Endodermal cell (in vitro differentiated cells): ENCODE data around the gene NID2. TPM values are rescaled to one million over a fixed set of nuclear protein-coding genes. Genes with fewer than 3 reads are reported as not detected.

Experiments
- DNase-seq: peaks from one replicate; pipeline ENCODE4 v3.0.0-alpha.2; 2017
- H3K27ac ChIP-seq: 2 replicates; pipeline ENCODE4 v1.5.1; 2013; ENCODE audit warnings: mild to moderate bottlenecking, low read depth, low read length, moderate library complexity
- H3K27me3 ChIP-seq: 2 replicates; pipeline ENCODE4 v1.6.1; 2013; ENCODE audit warnings: mild to moderate bottlenecking, low read length, moderate library complexity; ENCODE audit not compliant: insufficient read depth, control insufficient read depth, poor library complexity, severe bottlenecking
- H3K36me3 ChIP-seq: 2 replicates; pipeline ENCODE4 v1.7.0; 2013; ENCODE audit warnings: mild to moderate bottlenecking, low read length, moderate library complexity; ENCODE audit not compliant: control insufficient read depth, insufficient read depth
- H3K4me1 ChIP-seq: one replicate; pipeline ENCODE4 v1.7.0; 2013; ENCODE audit warnings: low read length; ENCODE audit not compliant: control insufficient read depth, insufficient read depth
- H3K4me3 ChIP-seq: 2 replicates; pipeline ENCODE4 v1.5.1; 2013; ENCODE audit warnings: mild to moderate bottlenecking, low read length, moderate library complexity
- H3K9ac ChIP-seq: 2 replicates; pipeline ENCODE4 v1.6.1; 2013; ENCODE audit warnings: mild to moderate bottlenecking, low read length, moderate library complexity; ENCODE audit not compliant: poor library complexity, severe bottlenecking; ENCODE audit errors: extremely low read depth
- H3K9me3 ChIP-seq: 2 replicates; pipeline ENCODE4 v1.6.1; 2013; ENCODE audit warnings: mild to moderate bottlenecking, low read length, moderate library complexity; ENCODE audit not compliant: control insufficient read depth
- H3K27ac Mint-ChIP-seq: 2 replicates; pipeline ENCODE4 v1.8.0; 2020; ENCODE audit warnings: mixed read lengths
- H3K27me3 Mint-ChIP-seq: 2 replicates; pipeline ENCODE4 v1.8.0; 2021; ENCODE audit warnings: mild to moderate bottlenecking, mixed read lengths; ENCODE audit not compliant: insufficient read depth
- H3K36me3 Mint-ChIP-seq: 2 replicates; pipeline ENCODE4 v1.8.0; 2020; ENCODE audit warnings: low read depth, mixed read lengths
- H3K4me1 Mint-ChIP-seq: 2 replicates; pipeline ENCODE4 v1.8.0; 2020; ENCODE audit warnings: mixed read lengths
- H3K4me3 Mint-ChIP-seq: 2 replicates; pipeline ENCODE4 v1.8.0; 2020; ENCODE audit warnings: mild to moderate bottlenecking, moderate library complexity, mixed read lengths
- H3K9me3 Mint-ChIP-seq: 2 replicates; pipeline ENCODE4 v1.8.0; 2020; ENCODE audit warnings: mild to moderate bottlenecking, mixed read lengths
- WGBS, 2 experiments: methylation state at CpG; one replicate each; pipeline versions ENCODE4 v1.1.5 to v1.1.7; 2013; ENCODE audit warnings: missing lambda C conversion rate in 2 of 2, mixed read lengths in 1 of 2; ENCODE audit not compliant: insufficient coverage in 1 of 2, insufficient read length in 1 of 2; 5-methylcytosine and 5-hydroxymethylcytosine counted together
- total RNA-seq, 2 donors: library from RNA; stranded (reverse); fragmentation: NEBNext Ultra II Directional in 1 of 2; extraction: Animal tissue kit (Norgen Biotek cat#: 25700) in 1 of 2; gene quantifications; 2 replicates in 1 of 2; 3 replicates in 1 of 2; pipeline ENCODE4 v1.2.1, GENCODE V29; 2021
- TF ChIP-seq, protein P1 (sequence below): fragments of 200-600 bp; sonication (generic); conservative IDR thresholded peaks from 2 replicates; pipeline ENCODE4 v1.5.0; 2021; ENCODE audit warnings: antibody characterized with exemption, mild to moderate bottlenecking

Gene NID2
- total RNA-seq, 2 donors from 2014 or later, result 1.7 to 2.9 TPM

- Mint-ChIP-seq H3K27ac (no peak overlapping the region), H3K9me3 (no peaks in the 10 kb centered on the region), H3K4me3 (no peak overlapping the region), H3K36me3 (no peaks in the 10 kb centered on the region), H3K4me1 (peaks cover 16% of the 10 kb centered on the region), H3K27me3 (no peaks in the 10 kb centered on the region)
- no peak for DNase-seq
- TF ChIP-seq, protein P1, sequence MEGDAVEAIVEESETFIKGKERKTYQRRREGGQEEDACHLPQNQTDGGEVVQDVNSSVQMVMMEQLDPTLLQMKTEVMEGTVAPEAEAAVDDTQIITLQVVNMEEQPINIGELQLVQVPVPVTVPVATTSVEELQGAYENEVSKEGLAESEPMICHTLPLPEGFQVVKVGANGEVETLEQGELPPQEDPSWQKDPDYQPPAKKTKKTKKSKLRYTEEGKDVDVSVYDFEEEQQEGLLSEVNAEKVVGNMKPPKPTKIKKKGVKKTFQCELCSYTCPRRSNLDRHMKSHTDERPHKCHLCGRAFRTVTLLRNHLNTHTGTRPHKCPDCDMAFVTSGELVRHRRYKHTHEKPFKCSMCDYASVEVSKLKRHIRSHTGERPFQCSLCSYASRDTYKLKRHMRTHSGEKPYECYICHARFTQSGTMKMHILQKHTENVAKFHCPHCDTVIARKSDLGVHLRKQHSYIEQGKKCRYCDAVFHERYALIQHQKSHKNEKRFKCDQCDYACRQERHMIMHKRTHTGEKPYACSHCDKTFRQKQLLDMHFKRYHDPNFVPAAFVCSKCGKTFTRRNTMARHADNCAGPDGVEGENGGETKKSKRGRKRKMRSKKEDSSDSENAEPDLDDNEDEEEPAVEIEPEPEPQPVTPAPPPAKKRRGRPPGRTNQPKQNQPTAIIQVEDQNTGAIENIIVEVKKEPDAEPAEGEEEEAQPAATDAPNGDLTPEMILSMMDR, result no peak
- Histone ChIP-seq H3K27me3 (no peaks in the 10 kb centered on the region), H3K9ac (no peak overlapping the region), H3K9me3 (no peaks in the 10 kb centered on the region), H3K36me3 (no peaks in the 10 kb centered on the region), H3K27ac (no peak overlapping the region), H3K4me1 (peaks cover 7% of the 10 kb centered on the region), H3K4me3 (no peak overlapping the region)
- 91 to 92% methylated on average over 10 of the region's 10 CpGs for WGBS, 2 experiments
Measured at GRCh38 chr14:52048116-52048515, 20.7 kb downstream of the NID2 start.

- Histone ChIP-seq H3K9me3 (no peaks in the 10 kb centered on the region), H3K27me3 (no peaks in the 10 kb centered on the region), H3K4me3 (no peak overlapping the region), H3K36me3 (no peaks in the 10 kb centered on the region), H3K27ac (no peak overlapping the region), H3K9ac (no peak overlapping the region), H3K4me1 (peaks cover 7% of the 10 kb centered on the region)
- Mint-ChIP-seq H3K4me3 (no peak overlapping the region), H3K4me1 (peaks cover 16% of the 10 kb centered on the region), H3K27me3 (no peaks in the 10 kb centered on the region), H3K9me3 (no peaks in the 10 kb centered on the region), H3K27ac (no peak overlapping the region), H3K36me3 (no peaks in the 10 kb centered on the region)
- 32 to 50% methylated on average over 2 of the region's 2 CpGs for WGBS, 2 experiments
- TF ChIP-seq, protein P1, result no peak
- no peak for DNase-seq
Measured at GRCh38 chr14:52046376-52046917, 22.4 kb downstream of the NID2 start.

- H3K27me3 ChIP-seq, result no peaks in the 10 kb centered on the region
- no peak overlapping the region for H3K27ac ChIP-seq
- Mint-ChIP-seq H3K4me3 (no peak overlapping the region), H3K4me1 (peaks cover 13% of the 10 kb centered on the region), H3K9me3 (no peaks in the 10 kb centered on the region), H3K27me3 (no peaks in the 10 kb centered on the region), H3K36me3 (no peaks in the 10 kb centered on the region), H3K27ac (no peak overlapping the region)
- H3K4me3 ChIP-seq, result no peak overlapping the region
- TF ChIP-seq, protein P1, result no peak
- no peak for DNase-seq
- no peak overlapping the region for H3K9ac ChIP-seq
- H3K4me1 ChIP-seq, result peaks cover 5% of the 10 kb centered on the region
- H3K36me3 ChIP-seq, result no peaks in the 10 kb centered on the region
- no peaks in the 10 kb centered on the region for H3K9me3 ChIP-seq
- 85 to 87% methylated on average over 9 to 11 of the region's 11 CpGs for WGBS, 2 experiments
Measured at GRCh38 chr14:52044791-52045522, 23.9 kb downstream of the NID2 start.
